Measurements from ENCODE around the gene HEMK1. TPM values are rescaled to one million over a fixed set of nuclear protein-coding genes. Genes with fewer than 3 reads are reported as not detected.

HEMK1 gene
- total RNA-seq, 3 donors from 2014 or later = 6.1 to 10.7 (median 9.2) TPM

DNA sequence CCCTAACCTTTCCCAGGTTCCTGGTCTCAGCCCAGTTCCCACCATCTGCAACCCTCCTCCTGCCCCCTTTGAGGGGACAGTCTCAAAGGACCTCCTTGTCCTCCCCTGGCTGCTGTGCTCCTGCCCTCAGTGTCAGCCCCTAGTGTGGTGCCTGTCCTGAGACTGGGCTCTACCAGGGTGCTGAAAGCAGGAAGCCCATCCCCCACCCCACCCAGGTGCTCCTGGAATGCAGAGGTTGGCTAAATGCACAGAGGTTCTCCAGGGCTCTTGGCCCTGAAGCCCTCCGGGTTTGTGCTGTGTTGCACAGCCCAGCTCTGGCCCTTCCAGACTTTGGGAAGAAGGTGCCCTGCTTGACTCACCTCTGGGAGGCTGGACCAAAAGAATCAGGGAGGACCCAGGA is 23.5 kb upstream of the HEMK1 start:
- no peak overlapping the region for H3K4me3 ChIP-seq
- no peaks in the 10 kb centered on the region for H3K4me1 ChIP-seq
- intact Hi-C loops (cut with DNase I; ENCODE audit: low total_unique reads) = no loop called here
- H3K36me3 ChIP-seq = no peaks in the 10 kb centered on the region
- TF ChIP-seq POLR2A (IDR thresholded peaks at IDR 0.05) (no peak), POLR2AphosphoS5 (IDR thresholded peaks at IDR 0.05) (no peak)
- TF ChIP-seq, protein P1, sequence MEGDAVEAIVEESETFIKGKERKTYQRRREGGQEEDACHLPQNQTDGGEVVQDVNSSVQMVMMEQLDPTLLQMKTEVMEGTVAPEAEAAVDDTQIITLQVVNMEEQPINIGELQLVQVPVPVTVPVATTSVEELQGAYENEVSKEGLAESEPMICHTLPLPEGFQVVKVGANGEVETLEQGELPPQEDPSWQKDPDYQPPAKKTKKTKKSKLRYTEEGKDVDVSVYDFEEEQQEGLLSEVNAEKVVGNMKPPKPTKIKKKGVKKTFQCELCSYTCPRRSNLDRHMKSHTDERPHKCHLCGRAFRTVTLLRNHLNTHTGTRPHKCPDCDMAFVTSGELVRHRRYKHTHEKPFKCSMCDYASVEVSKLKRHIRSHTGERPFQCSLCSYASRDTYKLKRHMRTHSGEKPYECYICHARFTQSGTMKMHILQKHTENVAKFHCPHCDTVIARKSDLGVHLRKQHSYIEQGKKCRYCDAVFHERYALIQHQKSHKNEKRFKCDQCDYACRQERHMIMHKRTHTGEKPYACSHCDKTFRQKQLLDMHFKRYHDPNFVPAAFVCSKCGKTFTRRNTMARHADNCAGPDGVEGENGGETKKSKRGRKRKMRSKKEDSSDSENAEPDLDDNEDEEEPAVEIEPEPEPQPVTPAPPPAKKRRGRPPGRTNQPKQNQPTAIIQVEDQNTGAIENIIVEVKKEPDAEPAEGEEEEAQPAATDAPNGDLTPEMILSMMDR (IDR thresholded peaks at IDR 0.05) = no peak
- H3K9me3 ChIP-seq = no peaks in the 10 kb centered on the region
- no peak for DNase-seq (ENCODE audit: low spot score in 2 of 2)
- no peaks in the 10 kb centered on the region for H3K27me3 ChIP-seq
- H3K27ac ChIP-seq = no peak overlapping the region

DNA sequence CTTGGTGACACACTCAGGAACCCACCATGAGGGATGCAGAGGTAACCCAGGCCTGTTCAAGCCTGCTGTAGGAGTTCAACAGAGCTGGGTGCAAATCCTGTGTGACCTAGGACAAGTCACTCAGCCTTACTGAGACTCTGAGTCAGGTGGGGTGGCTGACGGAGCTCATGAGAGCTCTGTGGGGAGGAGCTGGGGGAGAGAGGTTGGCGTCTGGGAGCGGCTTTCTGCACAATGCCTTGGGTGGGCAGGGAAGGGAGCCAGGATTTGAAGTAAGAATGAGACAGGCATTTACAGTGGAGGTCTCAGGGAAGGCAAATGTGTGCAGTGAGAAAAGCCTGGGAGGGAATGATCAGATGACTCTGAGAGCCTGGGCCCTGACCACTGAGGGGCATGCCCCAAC is 20.1 kb upstream of the HEMK1 start:
- Histone ChIP-seq H3K4me1 (no peaks in the 10 kb centered on the region), H3K4me3 (no peak overlapping the region), H3K27ac (no peak overlapping the region), H3K36me3 (no peaks in the 10 kb centered on the region), H3K9me3 (no peaks in the 10 kb centered on the region), H3K27me3 (no peaks in the 10 kb centered on the region)
- TF ChIP-seq, protein P1 (IDR thresholded peaks at IDR 0.05) = no peak
- TF ChIP-seq POLR2AphosphoS5 (IDR thresholded peaks at IDR 0.05) (no peak), POLR2A (IDR thresholded peaks at IDR 0.05) (no peak)
- intact Hi-C loops (cut with DNase I; ENCODE audit: low total_unique reads) = no loop called here
- no peak for DNase-seq (ENCODE audit: low spot score in 2 of 2)

DNA sequence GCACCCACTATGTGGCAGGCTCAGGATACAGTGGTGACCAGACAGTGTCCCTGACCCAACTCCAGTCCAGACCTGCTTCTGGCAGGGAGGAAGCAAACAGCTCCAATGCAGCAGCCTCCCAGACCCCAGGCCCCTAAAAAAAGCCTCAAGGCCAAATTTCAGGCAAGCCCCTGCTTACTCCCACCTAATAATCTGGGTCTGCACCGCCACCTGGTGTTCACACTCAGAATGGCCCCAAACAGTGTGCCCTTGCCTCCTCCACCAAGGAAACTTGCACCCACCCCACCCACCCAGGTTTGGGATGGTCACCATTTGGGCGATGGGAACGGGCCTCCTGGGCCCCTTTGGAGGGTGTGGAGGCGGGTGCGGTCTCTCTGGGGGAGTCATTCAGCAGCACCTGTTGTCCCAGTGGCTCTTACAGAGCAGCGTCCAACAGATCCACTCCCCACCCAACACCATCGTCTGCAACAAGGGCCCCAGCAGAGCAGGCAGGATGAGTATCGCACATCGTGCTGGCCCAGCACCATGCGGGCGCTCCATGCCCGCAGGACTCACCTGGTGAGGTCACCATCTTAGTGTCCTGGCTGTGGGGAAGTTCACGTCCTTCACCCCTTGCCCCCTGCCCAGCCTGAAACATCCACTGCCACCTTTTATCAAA is 19.1 kb upstream of the HEMK1 start:
- H3K4me1 ChIP-seq = no peaks in the 10 kb centered on the region
- TF ChIP-seq POLR2A (IDR thresholded peaks at IDR 0.05) (no peak), POLR2AphosphoS5 (IDR thresholded peaks at IDR 0.05) (no peak)
- TF ChIP-seq, protein P1 (IDR thresholded peaks at IDR 0.05) = peak in 2 of 3 donors; percentile 53 to 55
- no peak overlapping the region for H3K27ac ChIP-seq
- no peak overlapping the region for H3K4me3 ChIP-seq
- no peaks in the 10 kb centered on the region for H3K9me3 ChIP-seq
- H3K36me3 ChIP-seq = no peaks in the 10 kb centered on the region
- intact Hi-C loops (cut with DNase I; ENCODE audit: low total_unique reads) = no loop called here
- peak in 1 of 2 donors; percentile 28 for DNase-seq (ENCODE audit: low spot score in 2 of 2)
- H3K27me3 ChIP-seq = no peaks in the 10 kb centered on the region

DNA sequence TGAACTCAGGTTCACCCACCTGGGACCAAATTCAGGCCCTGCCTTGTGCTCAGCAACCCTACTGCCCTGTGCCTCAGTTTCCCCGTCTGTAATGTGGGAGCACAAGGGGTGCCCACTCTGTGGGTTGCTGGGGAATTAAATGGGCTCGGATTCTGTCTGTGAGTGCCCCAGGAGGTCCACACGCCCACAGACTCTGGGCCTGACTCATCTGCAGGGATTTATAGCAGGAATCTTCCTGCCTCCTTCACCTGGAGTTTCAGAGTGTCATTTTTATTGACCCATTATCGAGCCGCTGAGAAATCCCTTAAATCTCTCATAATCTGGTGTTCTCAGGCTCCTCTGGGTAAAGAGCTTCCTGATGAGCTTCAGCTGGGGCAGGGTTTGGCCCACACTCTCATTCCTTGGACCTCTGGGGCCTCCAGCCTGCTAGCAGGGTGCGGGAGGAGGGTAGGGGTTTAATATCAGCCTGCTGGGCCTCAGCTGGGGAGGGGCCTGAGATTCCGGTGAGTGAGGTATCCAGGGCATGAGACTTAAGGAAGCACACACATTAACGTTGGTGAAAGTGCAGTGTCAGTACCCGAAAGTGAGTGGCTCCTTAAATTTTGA is 18.2 kb upstream of the HEMK1 start:
- H3K27me3 ChIP-seq = no peaks in the 10 kb centered on the region
- H3K36me3 ChIP-seq = no peaks in the 10 kb centered on the region
- H3K27ac ChIP-seq = no peak overlapping the region
- H3K9me3 ChIP-seq = no peaks in the 10 kb centered on the region
- H3K4me3 ChIP-seq = no peak overlapping the region
- DNase-seq (ENCODE audit: low spot score in 2 of 2) = no peak
- intact Hi-C loops (cut with DNase I; ENCODE audit: low total_unique reads) = no loop called here
- H3K4me1 ChIP-seq = no peaks in the 10 kb centered on the region
- TF ChIP-seq POLR2AphosphoS5 (IDR thresholded peaks at IDR 0.05) (no peak), POLR2A (IDR thresholded peaks at IDR 0.05) (no peak)
- TF ChIP-seq, protein P1 (IDR thresholded peaks at IDR 0.05) = no peak

DNA sequence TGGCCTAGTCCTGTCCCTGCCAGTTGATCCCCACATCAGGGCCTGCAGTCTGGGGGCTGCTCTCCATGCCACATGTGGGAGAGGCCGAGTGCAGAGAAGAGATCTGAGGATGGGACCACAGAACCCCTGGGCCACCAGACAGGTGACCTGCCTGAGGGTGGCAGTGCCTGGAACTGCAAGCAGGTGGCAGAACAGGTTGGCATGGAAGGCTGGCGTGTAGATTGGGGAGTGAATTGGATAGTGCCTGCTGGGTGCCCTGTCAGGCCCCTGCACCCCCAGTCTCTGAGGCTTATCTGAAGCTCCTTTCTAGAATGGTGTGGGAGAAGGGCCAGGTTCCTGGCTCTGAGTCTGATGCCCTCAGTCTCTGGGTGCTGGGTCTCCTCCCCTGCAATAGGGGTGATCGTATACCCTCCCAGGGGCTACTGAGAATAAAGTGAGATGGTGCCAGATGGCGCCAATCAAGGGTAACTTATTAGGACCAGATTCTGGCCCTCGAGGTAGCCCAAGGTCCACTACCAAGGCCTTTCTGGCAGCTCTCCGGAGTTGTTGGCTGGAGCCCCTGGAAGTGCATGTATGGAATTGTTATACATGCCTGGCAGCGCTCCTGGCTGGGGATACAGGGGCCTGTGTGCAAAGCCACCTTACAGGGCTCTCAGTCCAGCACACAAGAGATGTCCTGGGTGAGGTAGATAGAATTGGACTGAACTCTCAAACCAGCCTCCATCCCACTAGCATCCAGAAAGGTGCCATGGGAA is 17.5 kb upstream of the HEMK1 start:
- Histone ChIP-seq H3K27me3 (no peaks in the 10 kb centered on the region), H3K27ac (no peak overlapping the region), H3K9me3 (no peaks in the 10 kb centered on the region), H3K36me3 (no peaks in the 10 kb centered on the region), H3K4me1 (no peaks in the 10 kb centered on the region), H3K4me3 (no peak overlapping the region)
- intact Hi-C loops (cut with DNase I; ENCODE audit: low total_unique reads) = no loop called here
- no peak for TF ChIP-seq POLR2A (IDR thresholded peaks at IDR 0.05)
- TF ChIP-seq, protein P1 (IDR thresholded peaks at IDR 0.05) = peak in 1 of 3 donors; percentile 9
- no peak for DNase-seq (ENCODE audit: low spot score in 2 of 2)

Data from breast epithelium (tissue), 4 donors.